ENCODE data around the gene IL1RN. TPM values are rescaled to one million over a fixed set of nuclear protein-coding genes. Genes with fewer than 3 reads are reported as not detected.

The IL1RN gene
- polyA plus RNA-seq, 1 experiment: not detected

- CTCF ChIA-PET: interaction anchor here (0.6 to 3.1 kb wide), 5 partner anchors 11 to 242 kb away, joined by 3 to 18 read pairs (median 4); no protein-coding TSS in a partner anchor
- no peak for TF ChIP-seq CTCF (IDR thresholded peaks at IDR 0.05; ENCODE audit: insufficient read depth, low read depth, low read length)
- H3K27me3 ChIP-seq (ENCODE audit: control insufficient read depth, insufficient read depth, low read length): no peaks in the 10 kb centered on the region; the same call in 1 of the 2 replicates
- DNase-seq (ENCODE audit: low read depth): no peak
- no peaks in the 10 kb centered on the region for H3K36me3 ChIP-seq (ENCODE audit: control insufficient read depth, insufficient read depth, low read length)
- no peak overlapping the region for H3K4me3 ChIP-seq (ENCODE audit: low read depth, low read length)
- POLR2A ChIA-PET: no interaction called here
These were observed 21.5 kb downstream of the IL1RN start for GRCh38 chr2:113148606-113149552.

GRCh38 chr2:113149553-113150257 lies 22.3 kb downstream of the IL1RN start:
- Histone ChIP-seq H3K4me3 (ENCODE audit: low read depth, low read length) (no peak overlapping the region), H3K27me3 (ENCODE audit: control insufficient read depth, insufficient read depth, low read length) (no peaks in the 10 kb centered on the region; the same call in 1 of the 2 replicates), H3K36me3 (ENCODE audit: control insufficient read depth, insufficient read depth, low read length) (no peaks in the 10 kb centered on the region)
- ChIA-PET POLR2A (no interaction called here), CTCF (interaction anchor here (1.0 to 3.1 kb wide), 3 partner anchors 12 to 240 kb away, joined by 4 to 18 read pairs (median 4); no protein-coding TSS in a partner anchor)
- DNase-seq (ENCODE audit: low read depth): no peak
- TF ChIP-seq CTCF (IDR thresholded peaks at IDR 0.05; ENCODE audit: insufficient read depth, low read depth, low read length): no peak

- no peak for DNase-seq (ENCODE audit: low read depth)
- Histone ChIP-seq H3K27me3 (ENCODE audit: control insufficient read depth, insufficient read depth, low read length) (no peaks in the 10 kb centered on the region; the same call in 1 of the 2 replicates), H3K4me3 (ENCODE audit: low read depth, low read length) (no peak overlapping the region), H3K36me3 (ENCODE audit: control insufficient read depth, insufficient read depth, low read length) (no peaks in the 10 kb centered on the region)
- CTCF ChIA-PET: interaction anchor here (1.0 to 3.1 kb wide), 3 partner anchors 13 to 240 kb away, joined by 4 to 18 read pairs (median 4); no protein-coding TSS in a partner anchor
- TF ChIP-seq CTCF (IDR thresholded peaks at IDR 0.05; ENCODE audit: insufficient read depth, low read depth, low read length): no peak
- POLR2A ChIA-PET: no interaction called here
These were observed 22.8 kb downstream of the IL1RN start for GRCh38 chr2:113150258-113150601.

GRCh38 chr2:113155331-113155730 lies 27.9 kb downstream of the IL1RN start:
- Histone ChIP-seq H3K36me3 (ENCODE audit: control insufficient read depth, insufficient read depth, low read length) (no peaks in the 10 kb centered on the region), H3K27me3 (ENCODE audit: control insufficient read depth, insufficient read depth, low read length) (no peaks in the 10 kb centered on the region; the same call in 1 of the 2 replicates), H3K4me3 (ENCODE audit: low read depth, low read length) (no peak overlapping the region)
- CTCF ChIA-PET: interaction anchor here (0.6 to 4.4 kb wide), 5 partner anchors 10 to 235 kb away, joined by 3 to 44 read pairs (median 8); no protein-coding TSS in a partner anchor
- TF ChIP-seq CTCF (IDR thresholded peaks at IDR 0.05; ENCODE audit: insufficient read depth, low read depth, low read length): no peak
- no peak for DNase-seq (ENCODE audit: low read depth)
- POLR2A ChIA-PET: no interaction called here

Measured in BJ (cell line).